ENCODE results near the gene USP5.

DNA sequence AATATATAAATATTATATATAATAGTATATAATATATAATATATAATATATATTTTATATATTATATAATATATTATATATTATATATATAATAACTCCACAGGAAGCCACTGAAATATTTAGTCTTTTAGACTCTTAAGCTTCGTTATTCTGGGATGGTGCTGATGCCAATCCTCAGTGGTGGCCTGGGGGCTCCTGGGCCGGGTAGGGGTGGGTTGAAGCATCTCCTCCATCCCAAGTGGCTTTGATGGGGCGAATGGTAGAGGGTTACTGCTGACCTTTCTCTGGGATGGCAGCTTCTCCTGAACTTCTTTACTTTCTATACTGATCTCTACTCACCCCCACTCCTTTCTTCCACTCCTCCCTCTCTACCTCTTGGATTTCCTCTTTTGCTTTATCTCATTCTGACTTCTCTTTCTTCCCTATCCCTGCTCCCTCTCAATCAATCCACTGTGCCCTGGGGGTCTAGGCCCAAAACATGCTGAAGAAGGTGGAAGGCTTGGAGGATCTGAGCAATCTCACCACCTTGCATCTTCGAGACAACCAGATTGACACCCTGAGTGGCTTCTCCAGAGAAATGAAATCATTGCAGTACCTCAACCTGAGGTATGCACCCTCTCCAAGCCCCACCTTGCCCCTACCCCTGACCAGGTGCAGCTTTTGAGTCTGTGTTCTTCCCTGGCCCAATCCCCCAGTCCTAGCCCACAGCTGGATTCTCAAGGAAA is 57.6 kb downstream of the USP5 start:
- TF ChIP-seq, protein P1, sequence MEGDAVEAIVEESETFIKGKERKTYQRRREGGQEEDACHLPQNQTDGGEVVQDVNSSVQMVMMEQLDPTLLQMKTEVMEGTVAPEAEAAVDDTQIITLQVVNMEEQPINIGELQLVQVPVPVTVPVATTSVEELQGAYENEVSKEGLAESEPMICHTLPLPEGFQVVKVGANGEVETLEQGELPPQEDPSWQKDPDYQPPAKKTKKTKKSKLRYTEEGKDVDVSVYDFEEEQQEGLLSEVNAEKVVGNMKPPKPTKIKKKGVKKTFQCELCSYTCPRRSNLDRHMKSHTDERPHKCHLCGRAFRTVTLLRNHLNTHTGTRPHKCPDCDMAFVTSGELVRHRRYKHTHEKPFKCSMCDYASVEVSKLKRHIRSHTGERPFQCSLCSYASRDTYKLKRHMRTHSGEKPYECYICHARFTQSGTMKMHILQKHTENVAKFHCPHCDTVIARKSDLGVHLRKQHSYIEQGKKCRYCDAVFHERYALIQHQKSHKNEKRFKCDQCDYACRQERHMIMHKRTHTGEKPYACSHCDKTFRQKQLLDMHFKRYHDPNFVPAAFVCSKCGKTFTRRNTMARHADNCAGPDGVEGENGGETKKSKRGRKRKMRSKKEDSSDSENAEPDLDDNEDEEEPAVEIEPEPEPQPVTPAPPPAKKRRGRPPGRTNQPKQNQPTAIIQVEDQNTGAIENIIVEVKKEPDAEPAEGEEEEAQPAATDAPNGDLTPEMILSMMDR (IDR thresholded peaks at IDR 0.05), result no peak
- TF ChIP-seq POLR2A (IDR thresholded peaks at IDR 0.05), result no peak

Measured in esophagus squamous epithelium (tissue), 4 donors.